K562 (cell line): ENCODE results near the gene ASIC3. TPM values are rescaled to one million over a fixed set of nuclear protein-coding genes. Genes with fewer than 3 reads are reported as not detected.

Experiments
- CBFA2T2 ChIP-seq: fragments of 450-650 bp; conservative IDR thresholded peaks from 2 replicates; pipeline ENCODE4 v1.6.1; 2017; ENCODE audit warnings: mild to moderate bottlenecking
- CHD4 ChIP-seq: fragments of 200-600 bp; sonication (generic); IDR thresholded peaks from 3 replicates; pipeline ENCODE4 v1.6.1; 2012; ENCODE audit warnings: low read depth, mild to moderate bottlenecking, mixed read lengths, low read length, inconsistent platforms; ENCODE audit not compliant: insufficient read depth, insufficient replicate concordance, poor library complexity, severe bottlenecking
- EP400 ChIP-seq: fragments of 450-650 bp; IDR thresholded peaks from 2 replicates; pipeline ENCODE4 v1.6.1; 2017; ENCODE audit warnings: antibody characterized with exemption, mild to moderate bottlenecking, moderate library complexity
- GABPB2 ChIP-seq: fragments of 250-450 bp; sonication (Bioruptor Pico); conservative IDR thresholded peaks from 2 replicates; pipeline ENCODE4 v1.5.1; 2021; ENCODE audit warnings: mild to moderate bottlenecking
- KLF1 ChIP-seq: fragments of 450-650 bp; IDR thresholded peaks from 2 replicates; pipeline ENCODE4 v1.6.1; 2016; ENCODE audit warnings: missing genetic modification characterization, missing compliant biosample characterization
- MEF2D ChIP-seq: conservative IDR thresholded peaks from 2 replicates; pipeline ENCODE4 v1.6.1; 2016; ENCODE audit warnings: low read depth, missing genetic modification characterization, missing compliant biosample characterization
- NCOA2 ChIP-seq, 2 experiments: fragments of 450-650 bp; IDR thresholded peaks; 2 replicates each; pipeline ENCODE4 v1.6.1; 2018; ENCODE audit warnings: mild to moderate bottlenecking in 2 of 2, moderate library complexity in 1 of 2; ENCODE audit not compliant: partially characterized antibody in 2 of 2
- NCOA6 ChIP-seq: fragments of 450-650 bp; IDR thresholded peaks from 2 replicates; pipeline ENCODE4 v1.6.1; 2017; ENCODE audit warnings: mild to moderate bottlenecking
- PTTG1 ChIP-seq: fragments of 450-650 bp; IDR thresholded peaks from 2 replicates; pipeline ENCODE4 v1.6.1; 2016; ENCODE audit warnings: low read depth, mild to moderate bottlenecking, missing genetic modification characterization, missing compliant biosample characterization
- RERE ChIP-seq: sonication (generic); formaldehyde crosslinking; IDR thresholded peaks from 2 replicates; pipeline ENCODE4 v1.8.0; 2023; ENCODE audit warnings: missing genetic modification reagents, mild to moderate bottlenecking, borderline replicate concordance
- ZBTB12 ChIP-seq: fragments of 250-450 bp; sonication (Bioruptor Pico); IDR thresholded peaks from 2 replicates; pipeline ENCODE4 v1.4.0; 2020
- ZBTB43 ChIP-seq: sonication (generic); formaldehyde crosslinking; IDR thresholded peaks from 2 replicates; pipeline ENCODE4 v1.8.0; 2023; ENCODE audit warnings: mild to moderate bottlenecking, missing genetic modification reagents
- ZNF316 ChIP-seq: fragments of 450-650 bp; IDR thresholded peaks from 2 replicates; pipeline ENCODE4 v1.6.1; 2016
- polyA plus RNA-seq, 8 experiments: library from polyadenylated mRNA; depleted of rRNA in 4 of 8; stranded (reverse) in 5 of 8; unstranded in 3 of 8; fragments of >200 nt; fragmentation: Nextera tagmentation in 2 of 8; fragmentation: Illumina TruSeq in 1 of 8; extraction: Ambion mirVana in 2 of 8; extraction: Trizol in 1 of 8; gene quantifications; 2 replicates each; pipeline versions ENCODE4 v1.2.1 to v1.2.3, GENCODE V29; 2011 to 2014; ENCODE audit warnings: inconsistent platforms in 1 of 8, missing spikeins in 1 of 8
- total RNA-seq, 7 experiments: library from RNA; depleted of rRNA in 6 of 7; stranded (reverse); fragments of >200 nt in 6 of 7; fragmentation: Illumina TruSeq in 2 of 7; extraction: Trizol in 2 of 7; gene quantifications; 2 replicates each; pipeline versions ENCODE4 v1.2.1 to v1.2.3, GENCODE V29; 2011 to 2021; ENCODE audit warnings: low replicate concordance in 1 of 7
- TF ChIP-seq, protein P1 (sequence below): sonication (generic); formaldehyde crosslinking; IDR thresholded peaks from 2 replicates; pipeline ENCODE4 v1.8.1; 2022; ENCODE audit warnings: missing genetic modification reagents

Gene ASIC3
- total and polyA plus RNA-seq, 9 of the 15 experiments (the other 6 are each of a cell fraction or from before 2014, with no cell fraction given), result 0.11 to 5.0 (median 0.87) TPM

- TF ChIP-seq, protein P1, sequence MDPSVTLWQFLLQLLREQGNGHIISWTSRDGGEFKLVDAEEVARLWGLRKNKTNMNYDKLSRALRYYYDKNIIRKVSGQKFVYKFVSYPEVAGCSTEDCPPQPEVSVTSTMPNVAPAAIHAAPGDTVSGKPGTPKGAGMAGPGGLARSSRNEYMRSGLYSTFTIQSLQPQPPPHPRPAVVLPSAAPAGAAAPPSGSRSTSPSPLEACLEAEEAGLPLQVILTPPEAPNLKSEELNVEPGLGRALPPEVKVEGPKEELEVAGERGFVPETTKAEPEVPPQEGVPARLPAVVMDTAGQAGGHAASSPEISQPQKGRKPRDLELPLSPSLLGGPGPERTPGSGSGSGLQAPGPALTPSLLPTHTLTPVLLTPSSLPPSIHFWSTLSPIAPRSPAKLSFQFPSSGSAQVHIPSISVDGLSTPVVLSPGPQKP (CRISPR knock-in tag), result no peak
- TF ChIP-seq GABPB2 (CRISPR knock-in tag) (0 out of 2 replicates have a peak, but pooled peaks have one; percentile 11), NCOA6 (no peak), ZBTB43 (CRISPR knock-in tag) (no peak), EP400 (peak; percentile 85; the same call in 1 of the 2 replicates), NCOA2 (IDR thresholded peaks at IDR 0.05; ENCODE audit: partially characterized antibody in 2 of 2) (no peak), ZBTB12 (CRISPR knock-in tag) (no peak), RERE (no peak), MEF2D (tag) (no peak), CBFA2T2 (no peak), ZNF316 (no peak), PTTG1 (no peak), KLF1 (tag) (0 out of 2 replicates have a peak, but pooled peaks have one; percentile 29), CHD4 (peak; percentile 79)
Measured at GRCh38 chr7:151017953-151018420, 30.3 kb upstream of the ASIC3 start (continued).
